Neural crest cell (in vitro differentiated cells): ENCODE data around the gene COL9A3. TPM values are rescaled to one million over a fixed set of nuclear protein-coding genes. Genes with fewer than 3 reads are reported as not detected.

Experiments used
- DNase-seq: peaks from one replicate; pipeline ENCODE4 v3.0.0; 2021; ENCODE audit warnings: low read depth, mixed read lengths, low spot score
- H3K27ac Mint-ChIP-seq: one replicate; pipeline ENCODE4 v1.8.0; 2021; ENCODE audit warnings: mild to moderate bottlenecking, mixed read lengths; ENCODE audit not compliant: unreplicated experiment
- H3K27me3 Mint-ChIP-seq: 2 replicates; pipeline ENCODE4 v1.8.0; 2021; ENCODE audit warnings: low read depth, mild to moderate bottlenecking, mixed read lengths
- H3K36me3 Mint-ChIP-seq: 2 replicates; pipeline ENCODE4 v1.8.0; 2021; ENCODE audit warnings: low read depth, mild to moderate bottlenecking, mixed read lengths
- H3K4me1 Mint-ChIP-seq: 2 replicates; pipeline ENCODE4 v1.8.0; 2021; ENCODE audit warnings: mixed read lengths
- H3K4me3 Mint-ChIP-seq: one replicate; pipeline ENCODE4 v1.8.0; 2021; ENCODE audit warnings: mild to moderate bottlenecking, mixed read lengths
- H3K9me3 Mint-ChIP-seq: 2 replicates; pipeline ENCODE4 v1.8.0; 2021; ENCODE audit warnings: mixed read lengths
- CTCF ChIP-seq: fragments of 200-600 bp; sonication (generic); conservative IDR thresholded peaks from 2 replicates; pipeline ENCODE4 v1.5.0; 2021; ENCODE audit warnings: antibody characterized with exemption, mild to moderate bottlenecking
- total RNA-seq: library from RNA; stranded (reverse); gene quantifications from 2 replicates; pipeline ENCODE4 v1.2.1, GENCODE V29; 2021

Gene COL9A3
- total RNA-seq, 1 donor from 2014 or later = 4.6 TPM

- Mint-ChIP-seq H3K27ac (no peak overlapping the region), H3K9me3 (no peaks in the 10 kb centered on the region), H3K36me3 (peaks cover 6% of the 10 kb centered on the region), H3K4me3 (no peak overlapping the region), H3K4me1 (peaks cover 20% of the 10 kb centered on the region), H3K27me3 (peaks cover 13% of the 10 kb centered on the region)
- DNase-seq = no peak
- no peak for TF ChIP-seq CTCF
These were observed 60.3 kb downstream of the COL9A3 start for GRCh38 chr20:62876902-62877816.

GRCh38 chr20:62878244-62879038, 61.6 kb downstream of the COL9A3 start:
- peaks cover 9% of the 10 kb centered on the region for H3K27me3 Mint-ChIP-seq
- no peak overlapping the region for H3K4me3 Mint-ChIP-seq
- no peak for TF ChIP-seq CTCF
- peaks cover 6% of the 10 kb centered on the region for H3K36me3 Mint-ChIP-seq
- no peak overlapping the region for H3K27ac Mint-ChIP-seq
- peaks cover 20% of the 10 kb centered on the region for H3K4me1 Mint-ChIP-seq
- H3K9me3 Mint-ChIP-seq = no peaks in the 10 kb centered on the region
- no peak for DNase-seq

GRCh38 chr20:62879275-62880146, 62.7 kb downstream of the COL9A3 start:
- Mint-ChIP-seq H3K36me3 (peaks cover 6% of the 10 kb centered on the region), H3K4me3 (no peak overlapping the region), H3K9me3 (no peaks in the 10 kb centered on the region), H3K27ac (no peak overlapping the region), H3K4me1 (peaks cover 14% of the 10 kb centered on the region), H3K27me3 (peaks cover 7% of the 10 kb centered on the region)
- no peak for TF ChIP-seq CTCF
- DNase-seq = no peak

GRCh38 chr20:62880147-62880934, 63.5 kb downstream of the COL9A3 start:
- no peak overlapping the region for H3K27ac Mint-ChIP-seq
- no peak overlapping the region for H3K4me3 Mint-ChIP-seq
- H3K36me3 Mint-ChIP-seq = peaks cover 6% of the 10 kb centered on the region
- no peaks in the 10 kb centered on the region for H3K9me3 Mint-ChIP-seq
- peaks cover 3% of the 10 kb centered on the region for H3K27me3 Mint-ChIP-seq
- TF ChIP-seq CTCF = no peak
- H3K4me1 Mint-ChIP-seq = peaks cover 8% of the 10 kb centered on the region
- no peak for DNase-seq
